ENCODE data around the gene PRPF18.

- TF ChIP-seq, protein P1, sequence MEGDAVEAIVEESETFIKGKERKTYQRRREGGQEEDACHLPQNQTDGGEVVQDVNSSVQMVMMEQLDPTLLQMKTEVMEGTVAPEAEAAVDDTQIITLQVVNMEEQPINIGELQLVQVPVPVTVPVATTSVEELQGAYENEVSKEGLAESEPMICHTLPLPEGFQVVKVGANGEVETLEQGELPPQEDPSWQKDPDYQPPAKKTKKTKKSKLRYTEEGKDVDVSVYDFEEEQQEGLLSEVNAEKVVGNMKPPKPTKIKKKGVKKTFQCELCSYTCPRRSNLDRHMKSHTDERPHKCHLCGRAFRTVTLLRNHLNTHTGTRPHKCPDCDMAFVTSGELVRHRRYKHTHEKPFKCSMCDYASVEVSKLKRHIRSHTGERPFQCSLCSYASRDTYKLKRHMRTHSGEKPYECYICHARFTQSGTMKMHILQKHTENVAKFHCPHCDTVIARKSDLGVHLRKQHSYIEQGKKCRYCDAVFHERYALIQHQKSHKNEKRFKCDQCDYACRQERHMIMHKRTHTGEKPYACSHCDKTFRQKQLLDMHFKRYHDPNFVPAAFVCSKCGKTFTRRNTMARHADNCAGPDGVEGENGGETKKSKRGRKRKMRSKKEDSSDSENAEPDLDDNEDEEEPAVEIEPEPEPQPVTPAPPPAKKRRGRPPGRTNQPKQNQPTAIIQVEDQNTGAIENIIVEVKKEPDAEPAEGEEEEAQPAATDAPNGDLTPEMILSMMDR (IDR thresholded peaks at IDR 0.05; ENCODE audit: insufficient read depth, low read depth, low read length) = no peak
- TF ChIP-seq EZH2 (IDR thresholded peaks at IDR 0.05; ENCODE audit: insufficient read depth, low read length) = no peak
Observed at GRCh38 chr10:13660551-13660920, 73.8 kb downstream of the PRPF18 start.

Measured in astrocyte (in vitro differentiated cells and primary cell).